ENCODE results near the gene CYP2A7. TPM values are rescaled to one million over a fixed set of nuclear protein-coding genes. Genes with fewer than 3 reads are reported as not detected.
"Not testable (repeated sequence)": the region's sequence is repeated elsewhere in the genome, so short reads cannot be mapped to it uniquely, and the experiment has no call there.

CYP2A7 gene
- total RNA-seq, 1 experiment from 2014 or later = not detected

- Histone ChIP-seq H3K9me2 (ENCODE audit: insufficient read depth) (no peaks in the 10 kb centered on the region), H3K9ac (ENCODE audit: low read length) (no peak overlapping the region), H4K20me1 (ENCODE audit: insufficient read depth) (no peaks in the 10 kb centered on the region), H3K79me2 (ENCODE audit: insufficient read depth, low read length) (no peaks in the 10 kb centered on the region), H3K36me3 (ENCODE audit: control insufficient read depth in 1 of 2, insufficient read depth in 2 of 2, low read length in 2 of 2) (no peaks in the 10 kb centered on the region), H3K27me3 (ENCODE audit: insufficient read depth, low read length) (peaks cover 84% of the 10 kb centered on the region), H3K9me3 (ENCODE audit: control insufficient read depth in 1 of 2, insufficient read depth in 1 of 2, low read depth in 1 of 2, low read length in 2 of 2) (no peaks in the 10 kb centered on the region), H2AFZ (ENCODE audit: low read depth, low read length, poor library complexity, severe bottlenecking) (no peak overlapping the region), H3K27ac (ENCODE audit: low read depth, low read length) (no peak overlapping the region), H3K4me2 (ENCODE audit: low read length) (no peak overlapping the region), H3K4me3 (replicated peaks in 1 of 2; ENCODE audit: low read depth in 1 of 2, low read length in 2 of 2) (no peak overlapping the region), H3K4me1 (ENCODE audit: control insufficient read depth in 1 of 2, insufficient read depth in 2 of 2, low read length in 2 of 2) (no peaks in the 10 kb centered on the region; a peak in 1 of 4 replicates)
- intact Hi-C loops (cut with micrococcal nuclease) = no loop called here
- no peak for DNase-seq (ENCODE audit: low read depth, low spot score)
- TF ChIP-seq RAD21 (IDR thresholded peaks at IDR 0.05; ENCODE audit: low read depth) = no peak
- no peak for TF ChIP-seq EGR1 (IDR thresholded peaks at IDR 0.05; ENCODE audit: low read depth)
- no peak for TF ChIP-seq ZBTB33 (IDR thresholded peaks at IDR 0.05; ENCODE audit: extremely low read depth, insufficient replicate concordance, low read length)
- no peak for ATAC-seq
- no TSS peak for BruUV-seq (replicated peaks)
- ChIA-PET RAD21 (ENCODE audit: low non-redundant PET in 1 of 2, low total read pairs in 2 of 2, uncharacterized antibody in 2 of 2, unreplicated experiment in 2 of 2) (no interaction called here), POLR2A (no interaction called here), CTCF (no interaction called here)
These were observed 46.8 kb upstream of the CYP2A7 start for GRCh38 chr19:40928850-40929249.

- no peaks in the 10 kb centered on the region for H3K4me1 ChIP-seq (ENCODE audit: control insufficient read depth in 1 of 2, insufficient read depth in 2 of 2, low read length in 2 of 2)
- BruUV-seq (replicated peaks) = no TSS peak
- H3K9me3 ChIP-seq (ENCODE audit: control insufficient read depth in 1 of 2, insufficient read depth in 1 of 2, low read depth in 1 of 2, low read length in 2 of 2) = no peaks in the 10 kb centered on the region
- POLR2A ChIA-PET = no interaction called here
- TF ChIP-seq POLR2A (IDR thresholded peaks at IDR 0.05; ENCODE audit: borderline replicate concordance, extremely low read depth, insufficient read depth, insufficient read length) (no peak), ZBTB33 (IDR thresholded peaks at IDR 0.05; ENCODE audit: extremely low read depth, insufficient replicate concordance, low read length) (no peak), SRF (IDR thresholded peaks at IDR 0.05; ENCODE audit: low read depth) (no peak), CEBPB (IDR thresholded peaks at IDR 0.05; ENCODE audit: low read depth) (no peak), EZH2 (IDR thresholded peaks at IDR 0.05) (no peak)
- H3K79me2 ChIP-seq (ENCODE audit: insufficient read depth, low read length) = no peaks in the 10 kb centered on the region
- no peaks in the 10 kb centered on the region for H3K36me3 ChIP-seq (ENCODE audit: control insufficient read depth in 1 of 2, insufficient read depth in 2 of 2, low read length in 2 of 2)
- intact Hi-C loops (cut with micrococcal nuclease) = no loop called here
- CTCF ChIA-PET = no interaction called here
- H3K4me3 ChIP-seq (replicated peaks in 1 of 2; ENCODE audit: low read depth in 1 of 2, low read length in 2 of 2) = no peak overlapping the region
- H3K9me2 ChIP-seq (ENCODE audit: insufficient read depth) = no peaks in the 10 kb centered on the region
- peaks cover 83% of the 10 kb centered on the region for H3K27me3 ChIP-seq (ENCODE audit: insufficient read depth, low read length)
- no peak overlapping the region for H3K27ac ChIP-seq (ENCODE audit: low read depth, low read length)
- no peak for DNase-seq (ENCODE audit: low read depth, low spot score)
- H2AFZ ChIP-seq (ENCODE audit: low read depth, low read length, poor library complexity, severe bottlenecking) = no peak overlapping the region
- no peak overlapping the region for H3K9ac ChIP-seq (ENCODE audit: low read length)
- H3K4me2 ChIP-seq (ENCODE audit: low read length) = no peak overlapping the region
- no peaks in the 10 kb centered on the region for H4K20me1 ChIP-seq (ENCODE audit: insufficient read depth)
- RAD21 ChIA-PET (ENCODE audit: low non-redundant PET in 1 of 2, low total read pairs in 2 of 2, uncharacterized antibody in 2 of 2, unreplicated experiment in 2 of 2) = no interaction called here
- no peak for ATAC-seq
These were observed 45.5 kb upstream of the CYP2A7 start for GRCh38 chr19:40927567-40927966.

GRCh38 chr19:40926276-40926675, 44.2 kb upstream of the CYP2A7 start:
- H2AFZ ChIP-seq (ENCODE audit: low read depth, low read length, poor library complexity, severe bottlenecking); H3K4me2 ChIP-seq (ENCODE audit: low read length); ATAC-seq; intact Hi-C loops (cut with micrococcal nuclease); H4K20me1 ChIP-seq (ENCODE audit: insufficient read depth); CTCF ChIA-PET; H3K9me3 ChIP-seq (ENCODE audit: control insufficient read depth in 1 of 2, insufficient read depth in 1 of 2, low read depth in 1 of 2, low read length in 2 of 2); POLR2A ChIA-PET; BruUV-seq (replicated peaks); H3K9me2 ChIP-seq (ENCODE audit: insufficient read depth); H3K9ac ChIP-seq (ENCODE audit: low read length); H3K27ac ChIP-seq (ENCODE audit: low read depth, low read length); H3K36me3 ChIP-seq (ENCODE audit: control insufficient read depth in 1 of 2, insufficient read depth in 2 of 2, low read length in 2 of 2); DNase-seq (ENCODE audit: low read depth, low spot score); H3K4me3 ChIP-seq (replicated peaks in 1 of 2; ENCODE audit: low read depth in 1 of 2, low read length in 2 of 2); RAD21 ChIA-PET (ENCODE audit: low non-redundant PET in 1 of 2, low total read pairs in 2 of 2, uncharacterized antibody in 2 of 2, unreplicated experiment in 2 of 2); H3K4me1 ChIP-seq (ENCODE audit: control insufficient read depth in 1 of 2, insufficient read depth in 2 of 2, low read length in 2 of 2); H3K79me2 ChIP-seq (ENCODE audit: insufficient read depth, low read length): not testable (repeated sequence)
- H3K27me3 ChIP-seq (ENCODE audit: insufficient read depth, low read length) = peaks cover 80% of the 10 kb centered on the region

Measured in HCT116 (cell line).